Stimulated activated CD8-positive, alpha-beta memory T cell treated with anti-CD3 and anti-CD28 coated beads, Interleukin-2, amount 100 ng/mL, for 1 hour (primary cell): ENCODE measurements around the gene NOXO1.
"Not testable (repeated sequence)": the region's sequence is repeated elsewhere in the genome, so short reads cannot be mapped to it uniquely, and the experiment has no call there.

ENCODE experiments used
- DNase-seq, 2 donors: peaks; one replicate each; pipeline ENCODE4 v3.0.0-alpha.2; 2020; ENCODE audit warnings: low read depth in 2 of 2

NOXO1 gene

DNA sequence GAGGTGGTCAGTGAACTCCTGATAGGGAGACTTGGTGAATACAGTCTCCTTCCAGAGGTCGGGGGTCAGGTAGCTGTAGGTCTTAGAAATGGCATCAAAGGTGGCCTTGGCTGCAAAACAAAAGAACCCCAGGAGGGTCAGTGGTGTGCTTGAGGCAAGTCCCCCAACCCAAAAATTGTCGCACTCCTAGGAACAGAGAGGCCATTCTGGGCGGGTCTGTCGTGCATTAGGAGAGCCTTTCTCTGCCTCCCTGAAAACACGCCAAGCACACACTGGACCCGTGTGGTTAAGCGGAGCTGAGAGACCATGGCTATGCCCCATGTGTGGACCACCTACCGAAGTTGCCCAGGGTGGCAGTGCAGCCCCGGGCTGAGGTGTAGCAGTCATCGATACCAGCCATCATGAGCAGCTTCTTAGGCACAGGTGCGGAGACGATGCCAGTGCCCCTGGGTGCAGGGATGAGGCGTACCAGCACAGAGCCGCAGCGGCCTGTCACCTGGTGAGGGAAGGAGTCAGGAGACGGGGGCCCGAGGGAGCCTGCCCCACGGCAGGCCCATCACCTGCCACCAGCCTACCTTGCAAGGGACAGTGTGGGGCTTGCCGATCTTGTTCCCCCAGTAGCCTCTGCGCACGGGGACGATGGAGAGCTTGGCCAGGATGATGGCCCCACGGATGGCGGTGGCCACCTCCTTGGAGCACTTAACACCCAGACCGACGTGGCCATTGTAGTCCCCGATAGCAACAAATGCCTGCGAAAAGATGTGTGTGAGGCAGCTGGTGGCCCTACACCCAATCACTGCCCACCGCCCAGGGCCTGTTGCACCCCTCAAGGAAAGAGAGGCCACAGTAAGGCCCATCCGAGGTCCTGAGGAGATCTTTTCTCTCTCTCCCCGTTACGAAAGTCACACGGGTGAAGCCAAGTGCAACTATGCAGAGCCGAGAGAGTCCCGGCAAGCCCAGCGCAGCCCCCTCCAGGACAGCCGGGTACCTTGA lies 18.8 kb downstream of the NOXO1 start:
- DNase-seq = not testable (repeated sequence)

DNA sequence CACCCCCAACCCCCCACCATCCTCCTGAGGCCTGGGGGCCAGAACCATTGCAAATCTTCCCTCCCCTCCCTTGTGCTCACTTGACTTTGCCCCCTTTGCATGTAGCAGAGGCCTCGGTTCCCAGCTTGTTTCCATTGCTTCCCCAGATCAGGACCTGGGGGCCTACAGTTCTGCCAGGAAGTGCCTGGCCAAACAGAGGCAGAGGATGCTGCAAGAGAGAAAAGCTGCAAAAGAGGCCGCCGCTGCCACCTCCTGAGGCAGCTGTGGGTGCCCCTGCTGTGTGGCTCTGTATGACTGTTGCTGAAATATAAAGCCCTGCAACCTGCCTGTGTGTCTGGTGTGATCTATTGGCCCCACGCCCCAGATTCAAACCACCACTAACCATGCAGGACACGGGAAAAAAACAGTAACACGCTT lies 19.6 kb downstream of the NOXO1 start:
- no peak for DNase-seq

DNA sequence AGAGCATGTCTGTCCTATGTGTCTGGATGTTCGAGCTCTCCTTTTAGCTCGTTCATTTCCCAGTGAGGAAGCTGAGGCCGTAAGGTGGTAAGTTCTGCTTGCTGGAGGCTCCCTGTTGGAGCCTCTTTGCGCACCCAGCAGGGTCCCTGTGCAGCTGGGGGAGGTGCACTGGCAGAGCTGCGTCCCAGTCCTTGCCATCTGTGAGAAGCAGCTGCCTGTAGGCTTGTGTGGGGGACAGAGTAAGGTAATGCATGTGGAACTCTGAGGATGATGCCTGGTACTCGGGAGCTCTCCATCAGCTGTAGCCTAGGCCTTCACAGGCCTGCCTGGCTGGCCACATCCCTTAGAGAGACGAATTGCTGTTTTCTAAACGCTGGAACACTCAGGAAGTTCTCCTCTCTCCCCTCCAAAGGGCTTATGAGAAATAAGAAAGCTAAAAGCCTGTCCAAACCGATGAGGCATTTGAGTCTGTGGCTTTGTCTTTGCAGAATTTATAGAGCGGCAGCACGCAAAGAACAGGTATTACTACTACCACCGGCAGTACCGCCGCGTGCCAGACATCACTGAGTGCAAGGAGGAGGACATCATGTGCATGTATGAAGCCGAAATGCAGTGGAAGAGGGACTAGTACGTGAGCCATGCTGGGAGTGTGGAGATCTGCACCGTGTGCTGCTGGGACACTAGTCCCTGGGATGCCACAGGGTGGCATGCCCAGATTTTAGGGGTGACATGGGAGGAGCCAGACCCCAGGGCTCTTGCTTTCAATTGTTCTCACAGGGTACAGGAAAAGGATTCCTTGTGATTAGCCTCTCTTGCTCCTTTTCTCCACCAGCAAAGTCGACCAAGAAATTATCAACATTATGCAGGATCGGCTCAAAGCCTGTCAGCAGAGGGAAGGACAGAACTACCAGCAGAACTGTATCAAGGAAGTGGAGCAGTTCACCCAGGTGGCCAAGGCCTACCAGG lies 20.3 kb downstream of the NOXO1 start:
- DNase-seq = no peak

- DNase-seq = peak; percentile 86 to 88
Observed at GRCh38 chr16:1959269-1960039, 21.8 kb downstream of the NOXO1 start, which contains the start of gene NDUFB10. Gene NDUFB10 (plus strand): TSS chr16:1959538. CDS start chr16:1959625, 87 bp downstream.

DNA sequence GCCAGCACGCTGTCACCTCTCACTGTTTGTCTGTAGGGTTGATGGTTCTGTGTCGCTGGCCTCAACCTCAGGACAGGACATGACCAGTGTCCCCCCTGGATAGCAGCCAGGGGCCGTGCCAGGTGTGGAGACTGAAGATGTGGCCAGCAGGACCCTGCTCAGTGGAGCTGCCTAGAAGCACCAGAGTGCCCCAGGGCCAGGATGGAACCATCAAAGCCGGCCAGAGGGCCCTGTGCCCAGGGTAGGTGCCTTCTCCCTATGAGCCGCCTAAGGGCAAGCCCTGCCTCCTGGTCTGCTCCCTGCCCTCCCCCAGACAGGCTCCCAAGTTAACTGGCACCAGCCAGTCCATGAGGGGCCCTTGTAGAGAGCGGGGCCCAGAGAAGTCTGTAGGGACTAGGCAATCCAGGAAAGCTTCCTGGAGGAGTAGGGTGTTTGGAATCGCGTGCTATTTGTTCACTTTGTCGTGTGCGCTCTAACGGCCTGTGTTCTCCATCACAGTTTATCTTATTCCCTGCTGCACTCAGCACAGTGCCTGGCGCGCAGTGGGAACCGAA lies 22.5 kb downstream of the NOXO1 start:
- no peak for DNase-seq

GRCh38 chr16:1958143-1958491 lies 23.2 kb downstream of the NOXO1 start:
- not testable (repeated sequence) for DNase-seq

DNA sequence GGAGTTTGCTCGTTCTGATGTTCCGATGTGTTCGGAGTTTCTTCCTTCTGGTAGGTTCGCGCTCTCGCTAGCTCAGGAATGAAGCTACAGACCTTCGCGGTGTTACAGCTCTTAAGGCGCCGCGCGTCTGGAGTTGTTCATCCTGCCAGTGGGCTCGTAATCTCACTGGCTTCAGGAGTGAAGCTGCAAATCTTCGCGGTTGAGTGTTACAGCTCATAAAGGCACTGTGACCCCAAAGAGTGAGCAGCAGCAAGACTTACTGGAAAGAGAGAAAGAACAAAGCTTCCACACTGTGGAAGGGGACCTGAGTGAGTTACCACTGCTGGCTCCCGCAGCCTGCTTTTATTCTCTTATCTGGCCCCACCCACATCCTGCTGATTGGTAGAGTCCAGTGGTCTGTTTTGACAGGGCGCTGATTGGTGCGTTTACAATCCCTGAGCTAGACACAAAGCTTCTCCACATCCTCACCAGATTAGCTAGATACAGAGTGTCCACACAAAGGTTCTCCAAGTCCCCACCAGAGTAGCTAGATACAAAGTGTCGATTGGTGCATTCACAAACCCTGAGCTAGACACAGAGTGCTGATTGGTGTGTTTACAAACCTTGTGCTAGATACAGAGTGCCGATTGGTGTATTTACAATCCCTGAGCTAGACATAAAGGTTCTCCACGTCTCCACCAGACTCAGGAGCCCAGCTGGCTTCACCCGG lies 23.7 kb downstream of the NOXO1 start:
- DNase-seq = not testable (repeated sequence)

- DNase-seq = no peak
Observed at GRCh38 chr16:1953734-1954133, 27.5 kb downstream of the NOXO1 start.

DNA sequence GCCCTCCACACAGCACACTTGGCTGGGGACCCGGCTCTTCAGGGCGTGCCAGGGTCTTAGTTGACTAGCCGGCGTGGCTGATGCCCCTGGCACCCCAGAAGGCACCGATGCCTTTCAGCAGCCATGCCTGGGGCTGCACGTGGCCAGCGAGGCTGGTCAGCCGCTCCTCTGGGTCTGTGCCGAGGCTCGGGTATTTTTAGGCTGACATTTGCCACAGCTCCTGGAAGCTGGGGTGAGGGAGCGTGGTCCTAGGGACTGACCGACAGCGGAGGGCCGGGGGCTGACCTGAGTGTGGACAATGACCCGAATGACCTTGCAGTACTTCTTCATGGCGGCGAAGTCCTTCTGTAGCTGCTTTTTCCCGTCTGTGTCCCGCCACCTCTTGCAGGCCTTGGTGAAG lies 30.7 kb downstream of the NOXO1 start:
- DNase-seq = no peak

DNA sequence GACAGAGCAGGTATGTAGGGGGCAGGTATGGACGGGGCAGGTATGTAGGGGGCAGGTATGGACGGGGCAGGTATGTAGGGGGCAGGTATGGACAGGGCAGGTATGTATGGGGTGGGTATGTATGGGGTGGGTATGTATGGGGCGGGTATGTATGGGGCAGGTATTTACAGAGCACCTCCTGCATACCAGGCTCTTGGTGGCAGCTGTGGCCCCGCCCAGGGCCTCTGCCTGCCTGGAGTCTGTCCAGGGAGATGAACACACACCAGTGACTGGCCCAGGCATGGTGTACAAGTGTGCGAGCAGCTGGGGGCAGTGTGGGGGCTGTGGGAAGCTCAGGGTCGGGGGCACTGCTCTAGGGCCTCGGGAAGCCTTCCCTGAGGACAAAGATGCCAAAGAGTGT lies 31.2 kb downstream of the NOXO1 start:
- DNase-seq = no peak

GRCh38 chr16:1949507-1949906 lies 31.8 kb downstream of the NOXO1 start:
- no peak for DNase-seq

DNA sequence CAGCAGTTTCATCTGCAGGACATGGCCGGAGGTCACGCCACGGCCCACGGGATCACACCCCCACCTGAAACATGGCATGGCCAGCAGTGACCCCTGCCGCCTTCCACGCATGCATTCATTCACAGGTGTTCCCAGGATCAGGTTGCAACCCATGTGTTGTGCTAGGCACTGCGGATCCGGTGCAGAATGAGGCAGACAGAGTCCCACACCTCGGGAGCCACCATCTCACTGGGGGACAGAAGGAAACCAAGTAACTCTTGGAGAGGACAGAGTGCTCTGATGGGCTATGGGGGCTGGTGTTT lies 33.9 kb downstream of the NOXO1 start:
- no peak for DNase-seq

- DNase-seq = no peak
Observed at GRCh38 chr16:1946495-1947368, 34.5 kb downstream of the NOXO1 start.

DNA sequence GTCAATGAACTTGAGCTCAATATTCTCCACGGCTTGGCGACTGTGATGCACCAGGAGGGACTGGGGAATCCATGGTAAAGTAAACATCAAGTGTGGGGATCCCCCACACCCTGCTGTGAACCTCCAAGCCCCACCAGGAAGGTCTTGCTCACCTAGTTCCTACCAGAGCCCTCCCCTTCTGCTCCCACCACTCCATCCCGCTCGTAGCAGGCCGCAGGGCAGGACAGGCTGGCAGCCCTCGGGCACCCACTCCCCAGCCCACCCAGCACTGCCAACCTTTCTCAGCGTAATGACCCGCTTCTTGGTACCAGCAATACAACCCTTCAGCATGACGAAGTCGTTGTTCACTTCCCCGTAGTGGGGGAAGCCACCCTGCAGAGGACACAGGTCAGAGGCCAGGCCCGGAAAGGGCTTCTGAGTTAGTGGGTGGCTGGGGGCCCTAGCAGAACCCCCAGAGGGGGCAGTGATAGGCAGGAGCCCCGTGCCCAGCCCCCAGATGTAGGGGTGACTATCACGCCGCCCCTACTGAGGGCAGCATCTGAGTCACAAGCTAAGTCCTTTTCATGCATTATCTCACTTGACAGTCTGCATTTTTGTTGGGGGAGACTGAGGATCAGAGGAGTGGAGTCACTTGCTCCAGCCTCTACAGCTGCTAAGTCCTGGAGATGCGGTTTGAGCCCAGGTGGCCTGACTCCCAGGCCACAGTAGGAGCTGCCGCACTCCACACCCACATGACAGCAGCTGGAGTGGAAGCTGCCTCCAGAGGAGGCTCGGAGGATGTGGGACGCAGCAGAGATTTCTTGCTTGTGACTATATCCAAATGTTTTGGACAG lies 35.5 kb downstream of the NOXO1 start:
- no peak for DNase-seq

DNA sequence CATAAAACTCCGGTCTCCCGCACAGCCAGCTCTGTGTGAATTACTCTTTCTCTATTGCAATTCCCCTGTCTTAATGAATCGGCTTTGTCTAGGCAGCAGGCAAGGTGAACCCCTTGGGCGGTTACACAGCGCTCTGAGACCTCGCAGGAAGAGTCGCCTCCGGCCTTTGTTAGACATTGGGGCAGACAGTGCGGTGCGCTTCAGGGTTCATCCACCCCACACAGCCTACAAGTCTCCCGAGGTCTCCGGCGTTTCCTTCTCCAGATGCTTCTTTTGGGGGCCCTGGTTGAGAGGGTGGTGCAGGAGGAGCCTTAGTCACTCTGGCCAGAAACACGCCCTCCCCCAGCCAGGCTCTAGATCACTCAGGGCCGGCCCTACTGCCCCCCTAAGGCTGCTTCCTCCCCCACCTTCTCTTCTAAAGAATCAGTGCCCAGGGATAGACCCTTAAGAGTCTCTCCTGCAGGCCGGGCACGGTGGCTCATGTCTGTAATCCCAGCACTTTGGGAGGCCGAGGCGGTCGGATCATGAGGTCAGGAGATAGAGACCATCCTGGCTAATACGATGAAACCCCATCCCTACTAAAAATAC lies 36.6 kb downstream of the NOXO1 start:
- DNase-seq = no peak

DNA sequence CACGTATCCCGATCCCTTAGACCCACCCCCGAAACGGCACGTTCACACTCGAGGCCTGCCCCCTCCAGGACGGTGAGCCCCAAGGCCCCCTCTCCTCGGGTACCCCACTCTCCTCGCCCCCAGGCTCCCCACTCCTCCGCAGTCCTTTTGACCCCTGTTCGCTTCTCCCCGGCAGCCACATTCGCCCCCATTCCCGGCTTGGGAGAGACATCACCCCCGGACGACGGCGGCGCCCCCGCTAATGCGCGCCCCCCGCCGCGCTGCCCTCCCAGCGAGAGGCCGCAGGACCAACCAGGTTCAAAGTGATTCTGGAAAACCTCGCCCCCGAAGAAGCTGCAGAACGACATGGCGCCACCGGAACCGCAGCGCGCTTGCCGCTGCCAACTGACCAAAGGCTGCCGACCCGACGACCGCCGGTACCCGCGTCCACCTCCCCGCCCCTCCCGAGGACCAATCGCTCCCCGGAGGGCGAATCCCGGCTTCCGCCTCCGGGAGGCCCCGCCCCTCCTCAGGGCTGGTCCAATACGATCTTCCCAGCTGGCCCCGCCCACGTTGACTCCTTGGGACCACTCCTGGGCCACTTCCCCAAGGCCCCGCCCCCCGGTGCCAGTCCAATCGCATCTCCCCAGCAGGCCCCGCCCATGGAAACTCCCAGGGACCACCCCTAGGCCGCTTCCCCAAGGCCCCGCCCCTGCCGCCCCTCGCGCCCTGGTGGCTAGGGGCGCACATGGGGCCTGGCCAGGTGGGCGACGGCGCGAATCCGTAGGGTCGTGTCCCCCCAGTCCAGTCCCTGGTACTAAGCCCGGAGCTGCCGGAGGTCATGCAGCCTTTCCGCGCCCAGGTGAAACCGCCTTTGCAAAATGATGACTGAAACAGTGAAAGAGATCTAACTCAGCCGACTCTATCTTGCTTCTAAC lies 38.2 kb downstream of the NOXO1 start, which contains the start of gene MSRB1:
TSS of gene MSRB1 (minus strand) at position 390 of the 917 bp plus-strand sequence. CDS start at position 347, 43 bp downstream.
- peak; percentile 97 to 99 for DNase-seq
